B cell (primary cell): ENCODE results near the gene ILF3. TPM values are rescaled to one million over a fixed set of nuclear protein-coding genes. Genes with fewer than 3 reads are reported as not detected.

Experiments
- ATAC-seq: fragments of 200-7000 bp; cut with Tn5 transposase; one replicate; pipeline ENCODE4 v1.10.0; 2021; ENCODE audit warnings: low read depth, mild to moderate bottlenecking, moderate number of reproducible peaks, moderate library complexity
- CTCF ChIA-PET: fragments of 350-600 bp; sonication (Branson Sonifier 250); formaldehyde crosslinking; loops from one replicate; lab custom pipeline; 2021; ENCODE audit warnings: antibody characterized with exemption, inconsistent platforms; lab: Charles Lee
- POLR2A ChIA-PET: fragments of 350-600 bp; sonication (Branson Sonifier 250); formaldehyde crosslinking; loops from one replicate; lab custom pipeline; 2021; ENCODE audit warnings: antibody characterized with exemption; lab: Charles Lee
- DNase-seq: peaks from one replicate; pipeline ENCODE4 v3.0.0; 2013
- H2AFZ ChIP-seq: 2 replicates; pipeline ENCODE4 v1.6.1; 2012; ENCODE audit warnings: mild to moderate bottlenecking, low read depth, low read length; ENCODE audit not compliant: insufficient read depth, poor library complexity, severe bottlenecking
- H3K27ac ChIP-seq, 2 donors: 1 replicate in 1 of 2; 2 replicates in 1 of 2; pipeline ENCODE4 v1.5.1; 2012 to 2013; ENCODE audit warnings: low read length in 2 of 2, mild to moderate bottlenecking in 2 of 2, moderate library complexity in 1 of 2
- H3K27me3 ChIP-seq, 4 experiments: fragments of 200-600 bp in 1 of 4; sonication (generic) in 1 of 4; replicated peaks in 1 of 4; 1 replicate in 2 of 4; 2 replicates in 2 of 4; pipeline versions ENCODE4 v1.6.1 to v1.7.0; 2013 to 2016; ENCODE audit warnings: low read length in 3 of 4, mild to moderate bottlenecking in 2 of 4, mixed read lengths in 1 of 4, moderate library complexity in 1 of 4; ENCODE audit not compliant: insufficient read depth in 4 of 4, control insufficient read depth in 3 of 4; ENCODE audit errors: control extremely low read depth in 1 of 4
- H3K36me3 ChIP-seq, 2 experiments: replicated peaks in 1 of 2; 1 replicate in 1 of 2; 2 replicates in 1 of 2; pipeline versions ENCODE4 v1.6.1 to v1.7.1; 2013; ENCODE audit warnings: low read length in 1 of 2; ENCODE audit not compliant: insufficient read depth in 2 of 2, control insufficient read depth in 1 of 2; ENCODE audit errors: control extremely low read depth in 1 of 2, extremely low read depth in 1 of 2
- H3K4me1 ChIP-seq, 2 donors: fragments of 200-600 bp in 1 of 2; sonication (generic) in 1 of 2; 1 replicate in 1 of 2; 2 replicates in 1 of 2; pipeline versions ENCODE4 v1.5.1 to v1.6.1; 2013 to 2017; ENCODE audit warnings: low read length in 2 of 2; ENCODE audit not compliant: control insufficient read depth in 2 of 2, insufficient read depth in 2 of 2
- H3K4me2 ChIP-seq: replicated peaks from 2 replicates; pipeline ENCODE3; 2012; ENCODE audit warnings: mild to moderate bottlenecking, low read depth, low read length; ENCODE audit not compliant: poor library complexity, severe bottlenecking
- H3K4me3 ChIP-seq, 5 experiments: fragments of 200-600 bp in 1 of 5; sonication (generic) in 1 of 5; 1 replicate in 3 of 5; 2 replicates in 2 of 5; pipeline versions ENCODE4 v1.5.1 to v1.7.0; 2011 to 2016; ENCODE audit warnings: low read length in 4 of 5, mild to moderate bottlenecking in 4 of 5, low read depth in 2 of 5, control low read depth in 1 of 5, moderate library complexity in 1 of 5; ENCODE audit not compliant: insufficient read depth in 1 of 5; ENCODE audit errors: control extremely low read depth in 1 of 5, extremely low read depth in 1 of 5
- H3K79me2 ChIP-seq: fragments of 200-600 bp; sonication (generic); one replicate; pipeline ENCODE4 v1.6.0; 2016; ENCODE audit warnings: low read length; ENCODE audit not compliant: control insufficient read depth, insufficient read depth
- H3K9ac ChIP-seq: fragments of 200-600 bp; sonication (generic); 2 replicates; pipeline ENCODE4 v1.6.1; 2017; ENCODE audit warnings: mild to moderate bottlenecking, low read length, moderate library complexity
- H3K9me3 ChIP-seq, 3 donors: one replicate each; pipeline versions ENCODE4 v1.6.1 to v1.7.1; 2013; ENCODE audit warnings: low read length in 2 of 3; ENCODE audit not compliant: control insufficient read depth in 2 of 3, insufficient read depth in 1 of 3; ENCODE audit errors: control extremely low read depth in 1 of 3
- H4K20me1 ChIP-seq: 2 replicates; pipeline ENCODE4 v1.6.0; 2012; ENCODE audit warnings: mild to moderate bottlenecking, low read length; ENCODE audit not compliant: insufficient read depth, control insufficient read depth, poor library complexity, severe bottlenecking
- H3K27ac Mint-ChIP-seq: one replicate; pipeline ENCODE4 v1.8.0; 2021; ENCODE audit warnings: mixed read lengths
- H3K27me3 Mint-ChIP-seq: one replicate; pipeline ENCODE4 v1.8.0; 2021; ENCODE audit warnings: mixed read lengths
- H3K4me1 Mint-ChIP-seq: one replicate; pipeline ENCODE4 v1.8.0; 2021; ENCODE audit warnings: mixed read lengths
- H3K4me3 Mint-ChIP-seq: one replicate; pipeline ENCODE4 v1.8.0; 2021; ENCODE audit warnings: mixed read lengths
- H3K9me3 Mint-ChIP-seq: one replicate; pipeline ENCODE4 v1.8.0; 2022; ENCODE audit warnings: mixed read lengths; ENCODE audit not compliant: insufficient read depth
- EZH2 ChIP-seq: IDR thresholded peaks from 2 replicates; pipeline ENCODE4 v1.6.1; 2012; ENCODE audit warnings: borderline replicate concordance, low read depth, mild to moderate bottlenecking, moderate library complexity, low read length; ENCODE audit not compliant: insufficient read depth, poor library complexity, severe bottlenecking
- WGBS: methylation state at CpG from one replicate; pipeline ENCODE4 v1.1.5; 2013; ENCODE audit warnings: missing lambda C conversion rate; ENCODE audit not compliant: insufficient coverage; 5-methylcytosine and 5-hydroxymethylcytosine counted together
- intact Hi-C: fragments of 100-400 bp; cut with micrococcal nuclease; formaldehyde crosslinking; loops from one replicate; pipeline ENCODE4 v1.10.0; 2022
- polyA plus RNA-seq: library from polyadenylated mRNA; depleted of rRNA; stranded (reverse); fragments of >200 nt; gene quantifications from 2 replicates; pipeline ENCODE4 v1.2.3, GENCODE V29; 2012
- total RNA-seq, 2 donors: library from RNA; stranded (reverse); fragments of 120-200 nt in 1 of 2; gene quantifications; 1 replicate in 1 of 2; 2 replicates in 1 of 2; pipeline versions ENCODE4 v1.2.3 to v1.2.4, GENCODE V29; 2013 to 2022
- TF ChIP-seq, protein P1 (sequence below): fragments of 200-600 bp; IDR thresholded peaks from one replicate; pipeline ENCODE4 v1.8.0; 2022; ENCODE audit warnings: antibody characterized with exemption, mild to moderate bottlenecking

The ILF3 gene
- total and polyA plus RNA-seq, 2 donors (not counting 1 experiment from before 2014, with no cell fraction given): 189 to 359 TPM

DNA sequence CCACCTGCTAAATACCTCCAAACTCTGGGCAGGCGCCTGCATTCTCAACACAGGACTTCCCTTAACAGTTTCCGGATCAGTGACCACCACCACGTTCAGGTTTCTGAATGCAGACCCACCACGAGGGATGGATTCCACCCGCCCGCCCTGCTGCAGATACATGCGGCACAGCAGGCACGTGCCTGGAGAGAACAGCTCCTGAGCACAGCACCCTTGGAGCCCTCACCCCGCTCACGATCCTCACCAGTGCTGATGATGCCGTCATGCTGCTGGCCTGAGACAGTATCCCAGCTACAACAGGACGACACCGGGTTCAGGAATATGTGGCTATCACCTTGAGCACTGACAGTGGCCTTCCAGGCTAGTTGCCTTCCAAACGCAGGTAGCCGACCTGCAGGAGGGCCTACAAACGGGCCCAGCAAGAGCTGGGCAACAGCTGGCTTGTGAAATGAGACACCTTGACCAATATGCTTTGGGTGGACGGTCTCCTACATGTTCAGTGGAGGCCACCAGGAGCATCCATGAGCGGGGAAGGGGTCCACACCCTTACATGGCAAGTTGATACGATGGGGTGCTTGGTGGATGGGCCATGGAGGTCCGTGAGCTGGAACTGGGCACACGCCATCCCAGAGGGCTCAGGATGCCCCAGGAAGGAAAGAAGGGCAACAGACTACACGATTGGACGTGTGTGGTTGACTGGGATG is 37.2 kb downstream of the ILF3 start:
- intact Hi-C loops: no loop called here
- no peak overlapping the region for H3K27ac ChIP-seq
- no peak overlapping the region for H3K9ac ChIP-seq
- H3K4me3 ChIP-seq: no peak overlapping the region
- no peaks in the 10 kb centered on the region for H3K27me3 ChIP-seq
- Mint-ChIP-seq H3K27ac (no peak overlapping the region), H3K4me3 (no peak overlapping the region), H3K4me1 (peaks cover 15% of the 10 kb centered on the region), H3K9me3 (no peaks in the 10 kb centered on the region), H3K27me3 (no peaks in the 10 kb centered on the region)
- peaks cover 67% of the 10 kb centered on the region for H4K20me1 ChIP-seq
- peaks cover 0 to 8% (median 0%) of the 10 kb centered on the region in 3 donors for H3K9me3 ChIP-seq
- peaks cover 0 to 49% of the 10 kb centered on the region in 2 experiments for H3K36me3 ChIP-seq
- H3K79me2 ChIP-seq: peaks cover 7% of the 10 kb centered on the region
- H3K4me2 ChIP-seq: no peak overlapping the region
- 90% methylated on average over 23 of the region's 23 CpGs for WGBS
- TF ChIP-seq, protein P1, sequence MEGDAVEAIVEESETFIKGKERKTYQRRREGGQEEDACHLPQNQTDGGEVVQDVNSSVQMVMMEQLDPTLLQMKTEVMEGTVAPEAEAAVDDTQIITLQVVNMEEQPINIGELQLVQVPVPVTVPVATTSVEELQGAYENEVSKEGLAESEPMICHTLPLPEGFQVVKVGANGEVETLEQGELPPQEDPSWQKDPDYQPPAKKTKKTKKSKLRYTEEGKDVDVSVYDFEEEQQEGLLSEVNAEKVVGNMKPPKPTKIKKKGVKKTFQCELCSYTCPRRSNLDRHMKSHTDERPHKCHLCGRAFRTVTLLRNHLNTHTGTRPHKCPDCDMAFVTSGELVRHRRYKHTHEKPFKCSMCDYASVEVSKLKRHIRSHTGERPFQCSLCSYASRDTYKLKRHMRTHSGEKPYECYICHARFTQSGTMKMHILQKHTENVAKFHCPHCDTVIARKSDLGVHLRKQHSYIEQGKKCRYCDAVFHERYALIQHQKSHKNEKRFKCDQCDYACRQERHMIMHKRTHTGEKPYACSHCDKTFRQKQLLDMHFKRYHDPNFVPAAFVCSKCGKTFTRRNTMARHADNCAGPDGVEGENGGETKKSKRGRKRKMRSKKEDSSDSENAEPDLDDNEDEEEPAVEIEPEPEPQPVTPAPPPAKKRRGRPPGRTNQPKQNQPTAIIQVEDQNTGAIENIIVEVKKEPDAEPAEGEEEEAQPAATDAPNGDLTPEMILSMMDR: no peak
- no peak for TF ChIP-seq EZH2
- H2AFZ ChIP-seq: no peak overlapping the region
- ChIA-PET CTCF (interaction anchor here (0.5 to 1.0 kb wide), 2 partner anchors 47 to 208 kb away, joined by 3 to 5 read pairs; no protein-coding TSS in a partner anchor), POLR2A (interaction anchor here (1.0 kb wide), 1 partner anchor 47 kb away, joined by 10 read pairs; no protein-coding TSS in a partner anchor)
- DNase-seq (peak; percentile 39), ATAC-seq (no peak)
- peaks cover 10 to 14% of the 10 kb centered on the region in 2 donors for H3K4me1 ChIP-seq

DNA sequence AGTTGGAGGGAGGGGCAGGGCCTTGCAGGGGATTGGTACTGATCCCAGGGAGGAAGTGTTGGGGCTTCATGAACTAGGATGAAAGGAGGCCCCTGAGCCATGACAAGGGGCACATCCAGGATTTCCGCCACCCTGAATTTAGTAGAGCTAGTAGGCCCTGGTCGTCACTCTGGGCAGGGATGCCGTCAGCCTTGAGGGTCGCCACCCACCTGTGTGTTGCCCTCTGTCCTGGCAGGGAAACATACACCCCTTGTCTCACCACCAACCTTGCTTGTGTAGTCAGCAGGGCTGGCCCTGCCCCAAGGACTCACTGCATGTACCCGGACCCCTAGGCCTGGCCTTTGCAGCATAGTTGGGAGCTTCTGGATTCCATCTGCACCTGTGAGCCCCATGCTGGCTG is 37.7 kb downstream of the ILF3 start:
- Mint-ChIP-seq H3K9me3 (no peaks in the 10 kb centered on the region), H3K27me3 (no peaks in the 10 kb centered on the region), H3K4me3 (no peak overlapping the region), H3K4me1 (peaks cover 17% of the 10 kb centered on the region), H3K27ac (no peak overlapping the region)
- no peak for ATAC-seq
- ChIA-PET CTCF (interaction anchor here (1.0 kb wide), 1 partner anchor 48 kb away, joined by 3 read pairs; no protein-coding TSS in a partner anchor), POLR2A (interaction anchor here (1.0 kb wide), 1 partner anchor 47 kb away, joined by 10 read pairs; no protein-coding TSS in a partner anchor)
- no peak overlapping the region for H3K4me3 ChIP-seq
- H3K4me1 ChIP-seq: peaks cover 10 to 15% of the 10 kb centered on the region in 2 donors
- no peak overlapping the region for H2AFZ ChIP-seq
- WGBS: 86% methylated on average over 5 of the region's 5 CpGs
- H3K36me3 ChIP-seq: peaks cover 0 to 44% of the 10 kb centered on the region in 2 experiments
- peaks cover 1% of the 10 kb centered on the region for H3K79me2 ChIP-seq
- H3K9me3 ChIP-seq: peaks cover 0 to 8% (median 0%) of the 10 kb centered on the region in 3 donors
- H3K27ac ChIP-seq: no peak overlapping the region
- H3K9ac ChIP-seq: no peak overlapping the region
- intact Hi-C loops: no loop called here
- TF ChIP-seq, protein P1: no peak
- TF ChIP-seq EZH2: no peak
- H3K27me3 ChIP-seq: no peaks in the 10 kb centered on the region
- H4K20me1 ChIP-seq: peaks cover 62% of the 10 kb centered on the region
- DNase-seq: peak; percentile 40
- H3K4me2 ChIP-seq: no peak overlapping the region
